ENCODE results near the gene TBX10. TPM values are rescaled to one million over a fixed set of nuclear protein-coding genes. Genes with fewer than 3 reads are reported as not detected.

TBX10 gene
- total and polyA plus RNA-seq, 2 donors = 0.05 to 0.09 TPM

- Histone ChIP-seq H3K4me3 (ENCODE audit: low read length in 2 of 2) (peak overlapping the region in 1 of 2 donors; percentile 49), H3K36me3 (ENCODE audit: control insufficient read depth in 2 of 2, insufficient read depth in 2 of 2, low read length in 1 of 2) (peaks cover 42 to 45% of the 10 kb centered on the region in 2 donors), H3K9me3 (ENCODE audit: control insufficient read depth in 2 of 2, insufficient read depth in 1 of 2, low read length in 1 of 2) (no peaks in the 10 kb centered on the region), H3K27me3 (ENCODE audit: control insufficient read depth in 2 of 2, insufficient read depth in 1 of 2, low read length in 1 of 2) (no peaks in the 10 kb centered on the region), H3K27ac (ENCODE audit: low read depth in 1 of 2, low read length in 1 of 2) (peak overlapping the region; percentile 96 to 98), H3K4me1 (ENCODE audit: control insufficient read depth in 2 of 2, insufficient read depth in 2 of 2, low read length in 2 of 2) (peaks cover 43 to 56% of the 10 kb centered on the region in 2 donors)
- WGBS = 90% methylated on average over 17 of the region's 17 CpGs
- no peak for DNase-seq (ENCODE audit: low read depth in 6 of 9, low spot score in 9 of 9)
Observed at GRCh38 chr11:67613313-67613959, 26.1 kb downstream of the TBX10 start.

DNA sequence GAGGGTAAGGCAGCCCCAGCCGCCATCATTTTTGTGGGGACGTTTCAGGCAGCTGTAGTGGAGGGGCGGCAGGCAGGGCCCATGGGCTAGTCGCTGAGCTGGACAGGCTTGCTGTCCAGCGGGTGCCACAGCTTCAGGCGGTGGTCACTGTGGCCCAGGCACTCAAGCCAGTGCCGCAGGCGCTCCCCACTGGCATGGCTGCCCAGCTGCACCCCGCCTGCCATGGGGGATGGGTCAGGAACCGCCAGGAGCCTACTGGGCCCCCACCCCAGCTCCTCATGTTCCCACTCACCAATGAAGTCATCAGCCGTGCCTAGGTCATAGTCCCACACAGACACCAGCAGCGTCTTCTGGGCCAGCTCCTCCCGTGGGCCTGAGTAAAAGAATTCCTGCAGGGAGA is 26.8 kb downstream of the TBX10 start:
- no peak for DNase-seq (ENCODE audit: low read depth in 6 of 9, low spot score in 9 of 9)
- H3K4me1 ChIP-seq (ENCODE audit: control insufficient read depth in 2 of 2, insufficient read depth in 2 of 2, low read length in 2 of 2) = peaks cover 45 to 56% of the 10 kb centered on the region in 2 donors
- H3K27me3 ChIP-seq (ENCODE audit: control insufficient read depth in 2 of 2, insufficient read depth in 1 of 2, low read length in 1 of 2) = no peaks in the 10 kb centered on the region
- 98% methylated on average over 13 of the region's 13 CpGs for WGBS
- no peaks in the 10 kb centered on the region for H3K9me3 ChIP-seq (ENCODE audit: control insufficient read depth in 2 of 2, insufficient read depth in 1 of 2, low read length in 1 of 2)
- no peak overlapping the region for H3K4me3 ChIP-seq (ENCODE audit: low read length in 2 of 2)
- peak overlapping the region in 1 of 2 donors; percentile 9 for H3K27ac ChIP-seq (ENCODE audit: low read depth in 1 of 2, low read length in 1 of 2)
- peaks cover 46 to 47% of the 10 kb centered on the region in 2 donors for H3K36me3 ChIP-seq (ENCODE audit: control insufficient read depth in 2 of 2, insufficient read depth in 2 of 2, low read length in 1 of 2)

DNA sequence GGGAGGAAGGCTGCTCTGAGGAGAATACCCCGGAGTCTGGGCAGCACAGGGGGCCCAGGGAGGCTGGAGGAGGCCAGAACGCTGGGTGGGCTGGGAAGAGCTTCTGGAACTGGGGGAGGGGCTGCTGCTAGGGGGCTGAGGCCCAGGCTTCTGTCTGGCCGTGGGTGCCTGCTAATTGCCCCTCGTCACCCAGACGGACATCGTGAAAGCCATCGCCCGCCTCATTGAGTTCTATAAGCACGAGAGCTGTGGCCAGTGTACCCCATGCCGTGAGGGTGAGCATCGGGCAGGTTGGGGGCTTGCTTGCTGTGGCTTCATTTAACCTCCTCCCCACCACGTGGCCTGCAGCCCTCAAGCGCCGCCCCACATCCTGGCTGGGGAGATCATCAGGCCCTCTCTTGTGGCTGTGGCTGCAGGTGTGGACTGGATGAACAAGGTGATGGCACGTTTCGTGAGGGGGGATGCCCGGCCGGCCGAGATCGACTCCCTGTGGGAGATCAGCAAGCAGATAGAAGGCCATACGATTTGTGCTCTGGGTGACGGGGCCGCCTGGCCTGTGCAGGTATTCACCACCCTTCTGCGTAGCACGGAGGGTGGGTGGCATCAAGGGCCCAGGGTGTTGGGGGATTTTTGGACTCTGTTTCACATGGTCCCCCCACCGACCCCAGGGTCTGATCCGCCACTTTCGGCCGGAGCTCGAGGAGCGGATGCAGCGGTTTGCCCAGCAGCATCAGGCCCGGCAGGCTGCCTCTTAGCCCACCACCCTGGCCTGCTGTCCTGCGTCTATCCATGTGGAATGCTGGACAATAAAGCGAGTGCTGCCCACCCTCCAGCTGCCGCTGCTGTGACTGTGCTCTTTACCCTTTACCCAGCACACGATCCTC is 27.6 kb downstream of the TBX10 start:
- Histone ChIP-seq H3K27ac (ENCODE audit: low read depth in 1 of 2, low read length in 1 of 2) (no peak overlapping the region), H3K4me3 (ENCODE audit: low read length in 2 of 2) (no peak overlapping the region), H3K36me3 (ENCODE audit: control insufficient read depth in 2 of 2, insufficient read depth in 2 of 2, low read length in 1 of 2) (peaks cover 46 to 47% of the 10 kb centered on the region in 2 donors), H3K27me3 (ENCODE audit: control insufficient read depth in 2 of 2, insufficient read depth in 1 of 2, low read length in 1 of 2) (no peaks in the 10 kb centered on the region), H3K4me1 (ENCODE audit: control insufficient read depth in 2 of 2, insufficient read depth in 2 of 2, low read length in 2 of 2) (peaks cover 44 to 56% of the 10 kb centered on the region in 2 donors), H3K9me3 (ENCODE audit: control insufficient read depth in 2 of 2, insufficient read depth in 1 of 2, low read length in 1 of 2) (no peaks in the 10 kb centered on the region)
- WGBS = 97% methylated on average over 37 of the region's 37 CpGs
- DNase-seq (ENCODE audit: low read depth in 6 of 9, low spot score in 9 of 9) = no peak

GRCh38 chr11:67611165-67611564 is 28.4 kb downstream of the TBX10 start:
- no peak overlapping the region for H3K4me3 ChIP-seq (ENCODE audit: low read length in 2 of 2)
- peaks cover 46 to 47% of the 10 kb centered on the region in 2 donors for H3K36me3 ChIP-seq (ENCODE audit: control insufficient read depth in 2 of 2, insufficient read depth in 2 of 2, low read length in 1 of 2)
- no peak overlapping the region for H3K27ac ChIP-seq (ENCODE audit: low read depth in 1 of 2, low read length in 1 of 2)
- peaks cover 40 to 52% of the 10 kb centered on the region in 2 donors for H3K4me1 ChIP-seq (ENCODE audit: control insufficient read depth in 2 of 2, insufficient read depth in 2 of 2, low read length in 2 of 2)
- H3K9me3 ChIP-seq (ENCODE audit: control insufficient read depth in 2 of 2, insufficient read depth in 1 of 2, low read length in 1 of 2) = no peaks in the 10 kb centered on the region
- WGBS = 96% methylated on average over 14 of the region's 14 CpGs
- no peaks in the 10 kb centered on the region for H3K27me3 ChIP-seq (ENCODE audit: control insufficient read depth in 2 of 2, insufficient read depth in 1 of 2, low read length in 1 of 2)
- DNase-seq (ENCODE audit: low read depth in 6 of 9, low spot score in 9 of 9) = no peak

- no peaks in the 10 kb centered on the region for H3K27me3 ChIP-seq (ENCODE audit: control insufficient read depth in 2 of 2, insufficient read depth in 1 of 2, low read length in 1 of 2)
- H3K4me3 ChIP-seq (ENCODE audit: low read length in 2 of 2) = no peak overlapping the region
- H3K9me3 ChIP-seq (ENCODE audit: control insufficient read depth in 2 of 2, insufficient read depth in 1 of 2, low read length in 1 of 2) = no peaks in the 10 kb centered on the region
- peaks cover 46 to 47% of the 10 kb centered on the region in 2 donors for H3K36me3 ChIP-seq (ENCODE audit: control insufficient read depth in 2 of 2, insufficient read depth in 2 of 2, low read length in 1 of 2)
- no peak for DNase-seq (ENCODE audit: low read depth in 6 of 9, low spot score in 9 of 9)
- peaks cover 39 to 46% of the 10 kb centered on the region in 2 donors for H3K4me1 ChIP-seq (ENCODE audit: control insufficient read depth in 2 of 2, insufficient read depth in 2 of 2, low read length in 2 of 2)
- 98% methylated on average over 15 of the region's 15 CpGs for WGBS
- no peak overlapping the region for H3K27ac ChIP-seq (ENCODE audit: low read depth in 1 of 2, low read length in 1 of 2)
Observed at GRCh38 chr11:67610302-67610868, 29.2 kb downstream of the TBX10 start.

DNA sequence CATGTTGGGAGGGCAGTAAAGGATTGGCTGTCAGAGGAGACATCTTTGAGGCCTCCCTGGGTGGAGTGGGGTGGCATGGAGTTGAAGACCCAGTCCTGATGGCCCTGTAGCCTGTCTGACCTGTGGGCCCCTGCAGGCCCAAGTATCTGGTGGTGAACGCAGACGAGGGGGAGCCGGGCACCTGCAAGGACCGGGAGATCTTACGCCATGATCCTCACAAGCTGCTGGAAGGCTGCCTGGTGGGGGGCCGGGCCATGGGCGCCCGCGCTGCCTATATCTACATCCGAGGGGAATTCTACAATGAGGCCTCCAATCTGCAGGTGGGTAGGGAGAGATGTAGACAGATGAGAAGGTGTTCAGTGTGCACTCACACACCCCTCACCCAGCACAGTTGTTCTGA is 30.2 kb downstream of the TBX10 start:
- Histone ChIP-seq H3K4me1 (ENCODE audit: control insufficient read depth in 2 of 2, insufficient read depth in 2 of 2, low read length in 2 of 2) (peaks cover 28 to 35% of the 10 kb centered on the region in 2 donors), H3K36me3 (ENCODE audit: control insufficient read depth in 2 of 2, insufficient read depth in 2 of 2, low read length in 1 of 2) (peaks cover 46 to 47% of the 10 kb centered on the region in 2 donors), H3K9me3 (ENCODE audit: control insufficient read depth in 2 of 2, insufficient read depth in 1 of 2, low read length in 1 of 2) (no peaks in the 10 kb centered on the region), H3K4me3 (ENCODE audit: low read length in 2 of 2) (no peak overlapping the region), H3K27ac (ENCODE audit: low read depth in 1 of 2, low read length in 1 of 2) (no peak overlapping the region), H3K27me3 (ENCODE audit: control insufficient read depth in 2 of 2, insufficient read depth in 1 of 2, low read length in 1 of 2) (peaks cover 0 to 4% of the 10 kb centered on the region in 2 donors)
- 97% methylated on average over 10 of the region's 10 CpGs for WGBS
- no peak for DNase-seq (ENCODE audit: low read depth in 6 of 9, low spot score in 9 of 9)

- Histone ChIP-seq H3K4me3 (ENCODE audit: low read length in 2 of 2) (no peak overlapping the region), H3K27ac (ENCODE audit: low read depth in 1 of 2, low read length in 1 of 2) (no peak overlapping the region), H3K4me1 (ENCODE audit: control insufficient read depth in 2 of 2, insufficient read depth in 2 of 2, low read length in 2 of 2) (peaks cover 20 to 27% of the 10 kb centered on the region in 2 donors), H3K27me3 (ENCODE audit: control insufficient read depth in 2 of 2, insufficient read depth in 1 of 2, low read length in 1 of 2) (peaks cover 0 to 5% of the 10 kb centered on the region in 2 donors), H3K9me3 (ENCODE audit: control insufficient read depth in 2 of 2, insufficient read depth in 1 of 2, low read length in 1 of 2) (no peaks in the 10 kb centered on the region), H3K36me3 (ENCODE audit: control insufficient read depth in 2 of 2, insufficient read depth in 2 of 2, low read length in 1 of 2) (peaks cover 46 to 47% of the 10 kb centered on the region in 2 donors)
- no peak for DNase-seq (ENCODE audit: low read depth in 6 of 9, low spot score in 9 of 9)
- WGBS = 97% methylated on average over 8 of the region's 8 CpGs
Observed at GRCh38 chr11:67608486-67608885, 31.1 kb downstream of the TBX10 start.

GRCh38 chr11:67607507-67607906 is 32.1 kb downstream of the TBX10 start:
- Histone ChIP-seq H3K36me3 (ENCODE audit: control insufficient read depth in 2 of 2, insufficient read depth in 2 of 2, low read length in 1 of 2) (peaks cover 39 to 41% of the 10 kb centered on the region in 2 donors), H3K4me3 (ENCODE audit: low read length in 2 of 2) (peak overlapping the region; percentile 76 to 91), H3K27ac (ENCODE audit: low read depth in 1 of 2, low read length in 1 of 2) (no peak overlapping the region), H3K27me3 (ENCODE audit: control insufficient read depth in 2 of 2, insufficient read depth in 1 of 2, low read length in 1 of 2) (peaks cover 0 to 5% of the 10 kb centered on the region in 2 donors), H3K4me1 (ENCODE audit: control insufficient read depth in 2 of 2, insufficient read depth in 2 of 2, low read length in 2 of 2) (peaks cover 17 to 20% of the 10 kb centered on the region in 2 donors), H3K9me3 (ENCODE audit: control insufficient read depth in 2 of 2, insufficient read depth in 1 of 2, low read length in 1 of 2) (no peaks in the 10 kb centered on the region)
- DNase-seq (ENCODE audit: low read depth in 6 of 9, low spot score in 9 of 9) = no peak
- WGBS = 72% methylated on average over 9 of the region's 9 CpGs
